ENCODE measurements around the gene SLC6A16. TPM values are rescaled to one million over a fixed set of nuclear protein-coding genes. Genes with fewer than 3 reads are reported as not detected.

The SLC6A16 gene
- total and polyA plus RNA-seq, 2 experiments from 2014 or later = 0.27 TPM

GRCh38 chr19:49244256-49244655 is 80.7 kb downstream of the SLC6A16 start:
- Histone ChIP-seq H3K4me2 (no peak overlapping the region), H3K9me2 (replicated peaks; ENCODE audit: insufficient read depth) (no peaks in the 10 kb centered on the region), H4K20me1 (ENCODE audit: insufficient read depth, poor library complexity, severe bottlenecking) (no peaks in the 10 kb centered on the region), H3K4me1 (ENCODE audit: insufficient read depth) (no peaks in the 10 kb centered on the region), H2AFZ (no peak overlapping the region), H3K9me3 (ENCODE audit: low read depth) (no peaks in the 10 kb centered on the region), H3K79me2 (no peaks in the 10 kb centered on the region), H3K27me3 (no peaks in the 10 kb centered on the region), H3K36me3 (replicated peaks; ENCODE audit: insufficient read depth, low read depth) (no peaks in the 10 kb centered on the region), H3K27ac (no peak overlapping the region), H3K4me3 (no peak overlapping the region)
- DNase-seq (ENCODE audit: low spot score) = no peak
- WGBS (ENCODE audit: low lambda C conversion rate, missing lambda C conversion rate) = 88% methylated on average over 9 of the region's 9 CpGs
- TF ChIP-seq EZH2 (IDR thresholded peaks at IDR 0.05; ENCODE audit: borderline replicate concordance) (no peak), EZH2phosphoT487 (IDR thresholded peaks at IDR 0.05; ENCODE audit: low read depth, severe bottlenecking, unreplicated experiment) (no peak)

DNA sequence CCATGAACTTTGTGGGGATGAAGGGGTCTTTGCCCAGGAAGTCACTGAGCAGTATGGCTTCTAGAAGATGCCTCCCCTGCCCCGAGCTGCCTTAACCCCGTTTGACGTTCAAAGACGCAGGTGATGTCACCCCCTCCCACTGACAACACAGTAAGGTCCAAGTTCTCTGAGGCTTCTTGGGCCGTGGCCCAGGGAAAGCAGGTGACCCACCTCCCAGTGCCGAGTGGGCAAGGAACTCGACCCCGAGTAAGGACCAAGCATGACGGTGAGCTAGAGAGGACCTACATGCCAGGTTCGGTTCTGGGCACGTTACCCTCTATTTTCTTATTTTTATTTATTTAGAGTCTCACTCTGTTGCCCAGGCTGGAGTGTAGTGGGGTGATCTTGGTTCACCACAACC is 81.3 kb downstream of the SLC6A16 start:
- no peak for DNase-seq (ENCODE audit: low spot score)
- TF ChIP-seq EZH2 (IDR thresholded peaks at IDR 0.05; ENCODE audit: borderline replicate concordance) (no peak), EZH2phosphoT487 (IDR thresholded peaks at IDR 0.05; ENCODE audit: low read depth, severe bottlenecking, unreplicated experiment) (no peak)
- TF ChIP-seq, protein P1, sequence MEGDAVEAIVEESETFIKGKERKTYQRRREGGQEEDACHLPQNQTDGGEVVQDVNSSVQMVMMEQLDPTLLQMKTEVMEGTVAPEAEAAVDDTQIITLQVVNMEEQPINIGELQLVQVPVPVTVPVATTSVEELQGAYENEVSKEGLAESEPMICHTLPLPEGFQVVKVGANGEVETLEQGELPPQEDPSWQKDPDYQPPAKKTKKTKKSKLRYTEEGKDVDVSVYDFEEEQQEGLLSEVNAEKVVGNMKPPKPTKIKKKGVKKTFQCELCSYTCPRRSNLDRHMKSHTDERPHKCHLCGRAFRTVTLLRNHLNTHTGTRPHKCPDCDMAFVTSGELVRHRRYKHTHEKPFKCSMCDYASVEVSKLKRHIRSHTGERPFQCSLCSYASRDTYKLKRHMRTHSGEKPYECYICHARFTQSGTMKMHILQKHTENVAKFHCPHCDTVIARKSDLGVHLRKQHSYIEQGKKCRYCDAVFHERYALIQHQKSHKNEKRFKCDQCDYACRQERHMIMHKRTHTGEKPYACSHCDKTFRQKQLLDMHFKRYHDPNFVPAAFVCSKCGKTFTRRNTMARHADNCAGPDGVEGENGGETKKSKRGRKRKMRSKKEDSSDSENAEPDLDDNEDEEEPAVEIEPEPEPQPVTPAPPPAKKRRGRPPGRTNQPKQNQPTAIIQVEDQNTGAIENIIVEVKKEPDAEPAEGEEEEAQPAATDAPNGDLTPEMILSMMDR (IDR thresholded peaks at IDR 0.05; ENCODE audit: poor library complexity) = no peak
- no peaks in the 10 kb centered on the region for H3K9me3 ChIP-seq (ENCODE audit: low read depth)
- H2AFZ ChIP-seq = no peak overlapping the region
- H3K9me2 ChIP-seq (replicated peaks; ENCODE audit: insufficient read depth) = no peaks in the 10 kb centered on the region
- no peaks in the 10 kb centered on the region for H3K79me2 ChIP-seq
- no peaks in the 10 kb centered on the region for H3K36me3 ChIP-seq (replicated peaks; ENCODE audit: insufficient read depth, low read depth)
- H3K27ac ChIP-seq = no peak overlapping the region
- no peak overlapping the region for H3K4me2 ChIP-seq
- H3K27me3 ChIP-seq = no peaks in the 10 kb centered on the region
- H4K20me1 ChIP-seq (ENCODE audit: insufficient read depth, poor library complexity, severe bottlenecking) = no peaks in the 10 kb centered on the region
- H3K4me1 ChIP-seq (ENCODE audit: insufficient read depth) = no peaks in the 10 kb centered on the region
- WGBS (ENCODE audit: low lambda C conversion rate, missing lambda C conversion rate) = 93% methylated on average over 11 of the region's 11 CpGs
- H3K4me3 ChIP-seq = no peak overlapping the region

GRCh38 chr19:49243129-49243528 is 81.9 kb downstream of the SLC6A16 start:
- 60% methylated on average over 6 of the region's 6 CpGs for WGBS (ENCODE audit: low lambda C conversion rate, missing lambda C conversion rate)
- no peak for DNase-seq (ENCODE audit: low spot score)

GRCh38 chr19:49241769-49242168 is 83.2 kb downstream of the SLC6A16 start:
- no peak for DNase-seq (ENCODE audit: low spot score)
- Histone ChIP-seq H3K4me2 (no peak overlapping the region), H3K4me3 (no peak overlapping the region), H3K9me2 (replicated peaks; ENCODE audit: insufficient read depth) (no peaks in the 10 kb centered on the region), H3K36me3 (replicated peaks; ENCODE audit: insufficient read depth, low read depth) (no peaks in the 10 kb centered on the region), H4K20me1 (ENCODE audit: insufficient read depth, poor library complexity, severe bottlenecking) (no peaks in the 10 kb centered on the region), H3K79me2 (no peaks in the 10 kb centered on the region), H3K27ac (no peak overlapping the region), H3K27me3 (no peaks in the 10 kb centered on the region), H3K9me3 (ENCODE audit: low read depth) (no peaks in the 10 kb centered on the region), H2AFZ (no peak overlapping the region), H3K4me1 (ENCODE audit: insufficient read depth) (no peaks in the 10 kb centered on the region)
- TF ChIP-seq EZH2phosphoT487 (IDR thresholded peaks at IDR 0.05; ENCODE audit: low read depth, severe bottlenecking, unreplicated experiment) = no peak
- TF ChIP-seq, protein P1 (IDR thresholded peaks at IDR 0.05; ENCODE audit: poor library complexity) = no peak
- no peak for TF ChIP-seq EZH2 (IDR thresholded peaks at IDR 0.05; ENCODE audit: borderline replicate concordance)
- 86% methylated on average over 7 of the region's 7 CpGs for WGBS (ENCODE audit: low lambda C conversion rate, missing lambda C conversion rate)

More at GRCh38 chr19:49243129-49243528, 81.9 kb downstream of the SLC6A16 start:
- Histone ChIP-seq H4K20me1 (ENCODE audit: insufficient read depth, poor library complexity, severe bottlenecking) (no peaks in the 10 kb centered on the region), H3K79me2 (no peaks in the 10 kb centered on the region), H3K4me1 (ENCODE audit: insufficient read depth) (no peaks in the 10 kb centered on the region), H3K27ac (no peak overlapping the region), H3K9me3 (ENCODE audit: low read depth) (no peaks in the 10 kb centered on the region), H3K4me2 (no peak overlapping the region), H3K4me3 (no peak overlapping the region), H2AFZ (no peak overlapping the region), H3K27me3 (no peaks in the 10 kb centered on the region), H3K9me2 (replicated peaks; ENCODE audit: insufficient read depth) (no peaks in the 10 kb centered on the region), H3K36me3 (replicated peaks; ENCODE audit: insufficient read depth, low read depth) (no peaks in the 10 kb centered on the region)
- TF ChIP-seq, protein P1 (IDR thresholded peaks at IDR 0.05; ENCODE audit: poor library complexity) = no peak
- TF ChIP-seq EZH2 (IDR thresholded peaks at IDR 0.05; ENCODE audit: borderline replicate concordance) (no peak), EZH2phosphoT487 (IDR thresholded peaks at IDR 0.05; ENCODE audit: low read depth, severe bottlenecking, unreplicated experiment) (no peak)

Small RNAs within 50 kb of the gene (microRNA-seq; reads per million reads assigned to microRNA genes)
- gene MIR4324 = not detected

Small RNAs within 50 kb of the gene (small RNA-seq; reads per million reads assigned to genes)
- gene MIR4324 = not detected

Other genes with a start within 250 kb of the SLC6A16 start
- gene SNRNP70, start 239.7 kb downstream of the SLC6A16 start, total RNA-seq = 164 and 190 TPM in 2 replicates
- gene SNRNP70, start 239.7 kb downstream of the SLC6A16 start, polyA plus RNA-seq = 248 and 294 TPM in 2 replicates
- gene LIN7B, start 210.8 kb downstream of the SLC6A16 start, total RNA-seq = 7.1 and 8.7 TPM in 2 replicates
- 18.0 and 20.6 TPM in 2 replicates for gene LIN7B, start 210.8 kb downstream of the SLC6A16 start, polyA plus RNA-seq
- 1.9 TPM in 1 of 2 replicates, not detected in the other for gene C19orf73, start 206.0 kb downstream of the SLC6A16 start, total RNA-seq
- gene C19orf73, start 206.0 kb downstream of the SLC6A16 start, polyA plus RNA-seq = 2.6 and 2.7 TPM in 2 replicates
- 4.4 and 11.3 TPM in 2 replicates for gene PPFIA3, start 205.6 kb downstream of the SLC6A16 start, total RNA-seq
- 8.2 and 11.4 TPM in 2 replicates for gene PPFIA3, start 205.6 kb downstream of the SLC6A16 start, polyA plus RNA-seq
- gene HRC, start 169.8 kb downstream of the SLC6A16 start, total RNA-seq = 0.44 and 0.50 TPM in 2 replicates
- 0.33 and 0.48 TPM in 2 replicates for gene HRC, start 169.8 kb downstream of the SLC6A16 start, polyA plus RNA-seq
- gene TRPM4, start 167.4 kb downstream of the SLC6A16 start, total RNA-seq = 6.6 and 7.0 TPM in 2 replicates
- gene TRPM4, start 167.4 kb downstream of the SLC6A16 start, polyA plus RNA-seq = 20.5 and 23.2 TPM in 2 replicates
- 0.27 and 1.9 TPM in 2 replicates for gene CD37, start 10.2 kb upstream of the SLC6A16 start, total RNA-seq
- gene CD37, start 10.2 kb upstream of the SLC6A16 start, polyA plus RNA-seq = 6.6 and 12.4 TPM in 2 replicates
- 35.4 and 42.2 TPM in 2 replicates for gene TEAD2, start 37.2 kb upstream of the SLC6A16 start, total RNA-seq
- gene TEAD2, start 37.2 kb upstream of the SLC6A16 start, polyA plus RNA-seq = 36.1 and 41.4 TPM in 2 replicates
- 2.2 and 2.9 TPM in 2 replicates for gene DKKL1, start 38.7 kb upstream of the SLC6A16 start, total RNA-seq
- gene DKKL1, start 38.7 kb upstream of the SLC6A16 start, polyA plus RNA-seq = 4.0 and 6.0 TPM in 2 replicates
- not detected in 2 replicates for gene KASH5, start 63.1 kb upstream of the SLC6A16 start, total RNA-seq
- gene KASH5, start 63.1 kb upstream of the SLC6A16 start, polyA plus RNA-seq = not detected in 2 replicates
- gene PTH2, start 98.2 kb upstream of the SLC6A16 start, total RNA-seq = not detected in 2 replicates
- gene PTH2, start 98.2 kb upstream of the SLC6A16 start, polyA plus RNA-seq = not detected in 2 replicates
- not detected in 2 replicates for gene GFY, start 100.2 kb upstream of the SLC6A16 start, total RNA-seq
- not detected in 2 replicates for gene GFY, start 100.2 kb upstream of the SLC6A16 start, polyA plus RNA-seq
- gene SLC17A7, start 116.3 kb upstream of the SLC6A16 start, total RNA-seq = 0.13 TPM in 1 of 2 replicates, not detected in the other
- 0.51 TPM in 1 of 2 replicates, not detected in the other for gene SLC17A7, start 116.3 kb upstream of the SLC6A16 start, polyA plus RNA-seq
- 72.1 and 73.2 TPM in 2 replicates for gene PIH1D1, start 126.6 kb upstream of the SLC6A16 start, total RNA-seq
- 79.8 and 98.9 TPM in 2 replicates for gene PIH1D1, start 126.6 kb upstream of the SLC6A16 start, polyA plus RNA-seq
- 29.9 and 32.4 TPM in 2 replicates for gene ALDH16A1, start 128.0 kb upstream of the SLC6A16 start, total RNA-seq
- 36.5 and 38.7 TPM in 2 replicates for gene ALDH16A1, start 128.0 kb upstream of the SLC6A16 start, polyA plus RNA-seq
- 0.24 and 1.3 TPM in 2 replicates for gene FLT3LG, start 149.0 kb upstream of the SLC6A16 start, total RNA-seq
- gene FLT3LG, start 149.0 kb upstream of the SLC6A16 start, polyA plus RNA-seq = 2.8 and 3.0 TPM in 2 replicates
- 1,997 and 2,349 TPM in 2 replicates for gene RPL13A, start 162.4 kb upstream of the SLC6A16 start, total RNA-seq
- gene RPL13A, start 162.4 kb upstream of the SLC6A16 start, polyA plus RNA-seq = 904 and 953 TPM in 2 replicates
- gene RPS11, start 171.2 kb upstream of the SLC6A16 start, total RNA-seq = 3,532 and 3,955 TPM in 2 replicates
- 672 and 689 TPM in 2 replicates for gene RPS11, start 171.2 kb upstream of the SLC6A16 start, polyA plus RNA-seq
- gene FCGRT, start 187.5 kb upstream of the SLC6A16 start, total RNA-seq = 313 and 321 TPM in 2 replicates
- gene FCGRT, start 187.5 kb upstream of the SLC6A16 start, polyA plus RNA-seq = 509 and 519 TPM in 2 replicates
- gene RCN3, start 202.8 kb upstream of the SLC6A16 start, total RNA-seq = 20.5 and 25.8 TPM in 2 replicates
- 81.4 and 85.4 TPM in 2 replicates for gene RCN3, start 202.8 kb upstream of the SLC6A16 start, polyA plus RNA-seq

Measured in hepatocyte (in vitro differentiated cells).